Heart left ventricle (tissue), 13 donors: ENCODE results near the gene TSHZ1.

ENCODE experiments used
- CTCF ChIP-seq, 12 donors: fragments of 200-600 bp; sonication (generic) in 4 of 12; IDR thresholded peaks; one replicate each; pipeline versions ENCODE4 v1.5.0 to v1.8.0; 2018 to 2022; ENCODE audit warnings: antibody characterized with exemption in 12 of 12, mild to moderate bottlenecking in 5 of 12
- POLR2A ChIP-seq, 2 donors: fragments of 450-650 bp; IDR thresholded peaks; one replicate each; pipeline ENCODE4 v1.6.1; 2017; ENCODE audit warnings: antibody characterized with exemption in 2 of 2, mild to moderate bottlenecking in 2 of 2, moderate library complexity in 2 of 2
- donor health status: ischemic (EF 13 %, LVEDD 7.1; RV severe dilation, severe dysfunction).
- donor health status: DM: no; HTN: yes; CAD: no.
- donor health status: DM: no; HTN: no; CAD: no.
- donor health status: ischemic (EF 25% LVEDD 6.9; RV normal size, moderate dysfunction).
- donor health status: ischemic (EF 25% LVEDD 5.7; RV mildly dilated, moderate dysfunction).
- donor health status: ischemic (EF 35%, LVEDD 5.7; RV mildly dilated, moderate dysfunction).
- donor health status: nonischemic (EF 11% LVEDD 7.7; RV severe dilation, severe dysfunction).
- donor health status: DM: yes; HTN: yes; CAD: no.
- donor health status: PGD.
- donor health status: ischemic (EF 29% LVEDD 5.4; RV normal size, mild dysfunction).
- donor health status: nonischemic (EF 23%, LVEDD 6.1; RV moderate dilation, normal function).

GRCh38 chr18:75289761-75290160, 79.2 kb downstream of the TSHZ1 start:
- TF ChIP-seq POLR2A (IDR thresholded peaks at IDR 0.05) (no peak), CTCF (IDR thresholded peaks at IDR 0.05) (no peak)
